ENCODE data around the gene XXYLT1.

DNA sequence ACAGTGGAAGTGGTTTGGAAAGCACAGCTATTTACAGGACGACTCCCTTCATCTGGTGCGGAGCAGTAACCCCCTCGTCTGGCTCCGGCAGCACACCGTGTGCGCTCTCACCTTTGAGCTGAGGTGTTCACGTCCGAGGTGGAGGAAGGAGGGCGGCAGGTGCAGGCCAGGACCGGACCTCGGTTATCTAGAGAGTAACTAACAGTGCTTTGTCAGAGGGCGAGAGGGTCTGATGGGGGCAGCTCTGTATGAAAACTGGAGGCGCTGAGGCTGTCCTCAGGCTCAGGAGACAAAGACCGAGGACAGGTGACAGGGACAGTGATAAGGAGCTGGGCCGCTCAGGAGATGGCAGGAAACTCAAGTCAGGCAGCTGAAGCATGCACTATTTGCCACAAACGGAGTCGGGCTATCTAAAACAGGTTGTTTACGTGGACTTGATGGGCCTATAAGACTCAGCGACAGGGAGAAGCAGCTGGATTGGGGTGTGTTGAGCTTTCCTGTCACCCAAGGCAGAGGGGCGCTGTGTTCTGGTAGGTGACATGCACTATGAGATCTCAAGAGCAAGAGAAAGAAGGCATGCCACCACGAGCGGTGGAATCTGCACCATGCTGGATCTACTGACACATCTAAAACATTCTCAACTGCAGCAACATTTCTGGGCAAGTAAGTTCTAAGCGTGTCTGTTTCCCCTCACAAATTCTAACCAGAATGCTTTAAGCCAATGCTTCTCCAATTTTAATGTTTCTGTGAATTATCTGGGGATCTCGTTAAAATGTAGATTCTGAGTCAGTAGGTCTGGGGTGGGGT lies 155.2 kb downstream of the XXYLT1 start:
- no peak for TF ChIP-seq CTCF (IDR thresholded peaks at IDR 0.05)
- no peak for TF ChIP-seq POLR2A (IDR thresholded peaks at IDR 0.05)
